Heart left ventricle (tissue), 16 donors: ENCODE data around the gene NTM. TPM values are rescaled to one million over a fixed set of nuclear protein-coding genes. Genes with fewer than 3 reads are reported as not detected.

Experiments used
- ATAC-seq, 4 donors: fragments of 200-7000 bp; cut with Tn5 transposase; one replicate each; pipeline ENCODE4 v1.9.1; 2020 to 2022; ENCODE audit warnings: moderate library complexity in 4 of 4, mild to moderate bottlenecking in 3 of 4, moderate number of reproducible peaks in 1 of 4
- DNase-seq, 5 donors: peaks; one replicate each; pipeline ENCODE4 v3.0.0-alpha.2; 2020
- H3K27ac ChIP-seq, 12 donors: fragments of 200-600 bp; sonication (generic) in 4 of 12; one replicate each; pipeline versions ENCODE4 v1.5.0 to v1.8.0; 2016 to 2022; ENCODE audit warnings: mild to moderate bottlenecking in 2 of 12
- H3K27me3 ChIP-seq, 9 donors: fragments of 200-600 bp; sonication (generic) in 2 of 9; one replicate each; pipeline versions ENCODE4 v1.5.1 to v1.8.0; 2016 to 2022; ENCODE audit warnings: mild to moderate bottlenecking in 3 of 9
- H3K36me3 ChIP-seq, 9 donors: fragments of 200-600 bp; sonication (generic) in 2 of 9; one replicate each; pipeline versions ENCODE4 v1.5.0 to v1.8.0; 2018 to 2022; ENCODE audit warnings: mild to moderate bottlenecking in 2 of 9
- H3K4me1 ChIP-seq, 12 donors: fragments of 200-600 bp; sonication (generic) in 4 of 12; one replicate each; pipeline versions ENCODE4 v1.5.0 to v1.8.0; 2016 to 2022; ENCODE audit warnings: mild to moderate bottlenecking in 3 of 12
- H3K4me3 ChIP-seq, 12 donors: fragments of 200-600 bp; sonication (generic) in 4 of 12; one replicate each; pipeline versions ENCODE4 v1.5.0 to v1.8.0; 2017 to 2022; ENCODE audit warnings: mild to moderate bottlenecking in 9 of 12, moderate library complexity in 4 of 12
- H3K9me3 ChIP-seq, 12 donors: fragments of 200-600 bp; sonication (generic) in 4 of 12; one replicate each; pipeline versions ENCODE4 v1.5.0 to v1.8.0; 2016 to 2022; ENCODE audit warnings: mild to moderate bottlenecking in 1 of 12
- CTCF ChIP-seq, 12 donors: fragments of 200-600 bp; sonication (generic) in 4 of 12; IDR thresholded peaks; one replicate each; pipeline versions ENCODE4 v1.5.0 to v1.8.0; 2018 to 2022; ENCODE audit warnings: antibody characterized with exemption in 12 of 12, mild to moderate bottlenecking in 5 of 12
- POLR2A ChIP-seq, 2 donors: fragments of 450-650 bp; IDR thresholded peaks; one replicate each; pipeline ENCODE4 v1.6.1; 2017; ENCODE audit warnings: antibody characterized with exemption in 2 of 2, mild to moderate bottlenecking in 2 of 2, moderate library complexity in 2 of 2
- WGBS, 4 donors: extraction: QIAGEN DNeasy Blood & Tissue Kit in 2 of 4; methylation state at CpG; one replicate each; pipeline versions ENCODE4 v1.1.5 to v1.1.7; 2013 to 2018; 5-methylcytosine and 5-hydroxymethylcytosine counted together
- intact Hi-C, 10 donors: fragments of 100-400 bp; cut with DNase I; formaldehyde crosslinking; loops; one replicate each; pipeline versions ENCODE4 v1.11.1 to v1.14.2; 2022
- polyA plus RNA-seq, 2 donors: library from polyadenylated mRNA; stranded (reverse); fragments of 200-250 nt; gene quantifications; one replicate each; pipeline ENCODE4 v1.2.3, GENCODE V29; 2013
- total RNA-seq, 9 donors: library from RNA; depleted of rRNA in 2 of 9; stranded (reverse); fragments of >200 nt in 2 of 9; fragmentation: NEBNext Ultra II Directional in 3 of 9; extraction: Animal tissue kit (Norgen Biotek cat#: 25700) in 3 of 9; gene quantifications; one replicate each; pipeline versions ENCODE4 v1.1.0 to v1.2.4, GENCODE V29; 2016 to 2023
- donor health status: ischemic (EF 13 %, LVEDD 7.1; RV severe dilation, severe dysfunction).
- donor health status: healthy with polysubstance abuse.
- donor health status: DM: no; HTN: yes; CAD: no.
- donor health status: DM: no; HTN: no; CAD: no.
- donor health status: ischemic (EF 25% LVEDD 6.9; RV normal size, moderate dysfunction).
- donor health status: ischemic (EF 25% LVEDD 5.7; RV mildly dilated, moderate dysfunction).
- donor health status: healthy.
- donor health status: DM: yes; HTN: yes; CAD: no.
- donor health status: ischemic (EF 35%, LVEDD 5.7; RV mildly dilated, moderate dysfunction).
- donor health status: nonischemic (EF 11% LVEDD 7.7; RV severe dilation, severe dysfunction).
- donor health status: DM: yes; HTN: yes; CAD: no.
- donor health status: PGD.
- donor health status: ischemic (EF 29% LVEDD 5.4; RV normal size, mild dysfunction).
- donor health status: nonischemic (EF 23%, LVEDD 6.1; RV moderate dilation, normal function).

The NTM gene
- total and polyA plus RNA-seq, 11 donors: 0.40 to 7.7 (median 1.5) TPM

- Histone ChIP-seq H3K4me3 (no peak overlapping the region), H3K27me3 (no peaks in the 10 kb centered on the region), H3K27ac (peak overlapping the region in 9 of 12 donors; percentile 30 to 76 (median 43)), H3K9me3 (peaks cover 0 to under 1% (median 0%) of the 10 kb centered on the region in 12 donors), H3K36me3 (no peaks in the 10 kb centered on the region), H3K4me1 (peaks cover 0 to 22% (median 0%) of the 10 kb centered on the region in 12 donors)
- intact Hi-C loops: no loop called here
- 26 to 33% (median 29%) methylated on average over 6 of the region's 6 CpGs for WGBS, 4 donors
- TF ChIP-seq POLR2A (IDR thresholded peaks at IDR 0.05): no peak
- TF ChIP-seq CTCF (IDR thresholded peaks at IDR 0.05): no peak
- ATAC-seq (peak in 3 of 4 donors; percentile 71 to 94 (median 72)), DNase-seq (no peak)
Measured at GRCh38 chr11:132072044-132072857, 701.8 kb downstream of the NTM start.

- no peak overlapping the region for H3K4me3 ChIP-seq
- TF ChIP-seq POLR2A (IDR thresholded peaks at IDR 0.05) (no peak), CTCF (IDR thresholded peaks at IDR 0.05) (no peak)
- intact Hi-C loops: no loop called here
- peak; percentile 61 to 79 (median 68) for ATAC-seq
- DNase-seq: no peak
- peak overlapping the region in 9 of 12 donors; percentile 30 to 76 (median 43) for H3K27ac ChIP-seq
- H3K27me3 ChIP-seq: no peaks in the 10 kb centered on the region
- H3K36me3 ChIP-seq: no peaks in the 10 kb centered on the region
- no peaks in the 10 kb centered on the region for H3K9me3 ChIP-seq
- 51 to 76% (median 62%) methylated on average over 3 of the region's 3 CpGs for WGBS, 4 donors
- H3K4me1 ChIP-seq: peaks cover 0 to 22% (median 0%) of the 10 kb centered on the region in 12 donors
Measured at GRCh38 chr11:132072858-132073211, 702.4 kb downstream of the NTM start.

GRCh38 chr11:132073787-132074186, 703.4 kb downstream of the NTM start:
- no peaks in the 10 kb centered on the region for H3K9me3 ChIP-seq
- intact Hi-C loops: no loop called here
- H3K4me1 ChIP-seq: peaks cover 0 to 22% (median 0%) of the 10 kb centered on the region in 12 donors
- no peaks in the 10 kb centered on the region for H3K36me3 ChIP-seq
- DNase-seq: no peak
- ATAC-seq: no peak
- no peak overlapping the region for H3K27ac ChIP-seq
- WGBS, 4 donors: 38 to 68% (median 59%) methylated on average over 1 of the region's 1 CpG
- TF ChIP-seq POLR2A (IDR thresholded peaks at IDR 0.05) (no peak), CTCF (IDR thresholded peaks at IDR 0.05) (no peak)
- no peaks in the 10 kb centered on the region for H3K27me3 ChIP-seq
- H3K4me3 ChIP-seq: no peak overlapping the region

DNA sequence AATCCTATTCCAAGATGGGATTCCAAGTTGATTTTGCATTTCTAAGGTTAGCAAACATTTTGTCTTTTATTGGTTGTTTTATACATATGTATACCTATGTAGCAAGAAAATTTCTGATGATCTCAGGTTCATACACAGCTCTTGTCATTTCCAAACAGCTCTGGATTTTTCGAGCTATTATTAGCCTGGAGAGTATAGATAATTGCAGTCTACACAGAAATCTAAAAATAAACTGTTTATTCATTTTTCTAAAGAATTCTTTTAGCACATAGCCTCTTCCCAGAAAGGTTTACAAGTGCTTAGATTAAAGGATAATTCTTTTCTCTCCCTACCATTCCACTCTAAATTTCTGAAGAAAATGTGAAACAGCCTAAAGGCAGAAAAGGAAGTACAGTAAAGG, 705.0 kb downstream of the NTM start:
- no peak for ATAC-seq
- intact Hi-C loops: no loop called here

More for the DNA sequence above, 705.0 kb downstream of the NTM start:
- no peak for TF ChIP-seq POLR2A (IDR thresholded peaks at IDR 0.05)
- TF ChIP-seq CTCF (IDR thresholded peaks at IDR 0.05): no peak
- WGBS, 4 donors: 19 to 31% (median 29%) methylated on average over 1 of the region's 1 CpG
- H3K4me3 ChIP-seq: no peak overlapping the region
- H3K27me3 ChIP-seq: no peaks in the 10 kb centered on the region
- H3K4me1 ChIP-seq: peaks cover 0 to 22% (median 0%) of the 10 kb centered on the region in 12 donors
- no peaks in the 10 kb centered on the region for H3K36me3 ChIP-seq
- H3K27ac ChIP-seq: no peak overlapping the region
- H3K9me3 ChIP-seq: no peaks in the 10 kb centered on the region
- DNase-seq: no peak
